Measurements from ENCODE around the gene ZNG1A. TPM values are rescaled to one million over a fixed set of nuclear protein-coding genes. Genes with fewer than 3 reads are reported as not detected.
"Not testable (repeated sequence)": the region's sequence is repeated elsewhere in the genome, so short reads cannot be mapped to it uniquely, and the experiment has no call there.

ZNG1A gene
- total and polyA plus RNA-seq, 9 of the 15 experiments (the other 6 are each of a cell fraction or from before 2014, with no cell fraction given), result 20.7 to 90.6 (median 41.7) TPM

DNA sequence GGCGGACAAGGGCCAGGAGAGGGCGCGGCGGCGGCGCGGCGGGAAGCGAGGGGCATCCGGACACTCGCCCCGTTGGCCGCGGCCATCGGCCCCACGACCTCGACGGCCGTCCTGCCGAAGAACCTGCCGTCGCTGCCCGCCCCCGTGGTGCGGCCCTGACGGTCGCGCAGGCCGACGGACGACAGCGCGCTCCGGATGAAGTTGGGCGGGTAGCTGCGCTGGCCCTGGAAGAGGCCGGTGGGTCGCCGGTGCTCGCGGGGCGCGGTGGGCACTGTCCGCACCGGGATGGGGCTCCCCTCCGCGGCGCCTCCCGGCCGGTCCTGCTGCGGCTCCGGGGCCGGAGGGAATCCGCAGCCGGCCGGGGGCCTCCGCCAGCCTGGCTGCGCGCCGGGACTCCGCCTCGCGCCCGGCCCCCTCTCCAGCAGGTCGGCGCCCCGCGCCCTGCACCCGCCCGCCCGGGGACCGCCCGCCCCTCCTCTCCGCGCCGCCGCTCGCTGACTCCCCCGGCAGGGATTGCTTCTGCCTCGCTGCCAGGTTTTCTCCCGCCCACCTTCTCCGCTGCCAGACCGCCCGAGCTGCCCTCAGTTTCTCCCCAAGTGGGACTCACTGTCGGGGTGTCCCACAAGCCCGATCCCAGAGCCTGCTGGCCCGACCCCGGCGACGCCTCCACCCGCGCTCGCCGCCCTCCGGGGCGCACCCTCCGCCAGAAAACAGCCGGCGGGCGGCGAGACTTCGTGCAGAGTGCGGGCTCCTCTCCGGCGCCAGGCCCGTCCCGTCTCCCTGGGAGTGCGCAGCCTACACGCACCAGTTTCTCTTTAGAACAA lies 105.6 kb downstream of the ZNG1A start:
- BruUV-seq (replicated peaks); FAIRE-seq; H4K20me1 ChIP-seq (replicated peaks; ENCODE audit: control insufficient read depth, insufficient read depth, low read length); H3K4me1 ChIP-seq (replicated peaks in 1 of 2; ENCODE audit: control insufficient read depth in 2 of 2, insufficient read depth in 2 of 2, low read length in 2 of 2); H3K4me2 ChIP-seq (ENCODE audit: insufficient read depth, low read length); H3K9ac ChIP-seq (ENCODE audit: insufficient read depth in 1 of 2, low read depth in 2 of 2, low read length in 2 of 2); H2AFZ ChIP-seq (ENCODE audit: low read depth, low read length); DNase-seq (ENCODE audit: extremely low read depth in 1 of 4, low spot score in 3 of 4); H3K27ac ChIP-seq (ENCODE audit: extremely low read depth, low read depth, low read length); H3K27me3 ChIP-seq (ENCODE audit: control insufficient read depth in 2 of 2, insufficient read depth in 2 of 2, low read length in 2 of 2); H3K36me3 ChIP-seq (ENCODE audit: control insufficient read depth, insufficient read depth, low read length); H3K9me1 ChIP-seq (ENCODE audit: control insufficient read depth, insufficient read depth, low read length); ATAC-seq; H3K9me3 ChIP-seq (replicated peaks; ENCODE audit: control insufficient read depth, insufficient read depth, low read depth, low read length); H3K79me2 ChIP-seq (ENCODE audit: control insufficient read depth, insufficient read depth, low read length); CTCF ChIA-PET (ENCODE audit: low intra/inter-chr PET ratio); H3K4me3 ChIP-seq; intact Hi-C loops (cut with micrococcal nuclease); in situ Hi-C loops (cut with MboI): not testable (repeated sequence)
- POLR2A ChIA-PET, result interaction anchor here (0.6 kb wide), 1 partner anchor 263 kb away, joined by 3 read pairs; no protein-coding TSS in a partner anchor
- WGBS (ENCODE audit: insufficient coverage, low coverage, missing lambda C conversion rate), result 90% methylated on average over 6 of the region's 109 CpGs

Other genes with a start within 250 kb of the ZNG1A start
- gene WASHC1, start 149.6 kb downstream of the ZNG1A start, total RNA-seq (2014; rRNA removed), result 15.3 and 22.0 TPM in 2 replicates
- gene WASHC1, start 149.6 kb downstream of the ZNG1A start, total RNA-seq (2014; rRNA removed; fragmentation: Illumina TruSeq; extraction: Trizol), result 2.9 and 4.6 TPM in 2 replicates
- gene WASHC1, start 149.6 kb downstream of the ZNG1A start, total RNA-seq (2015; rRNA removed; fragmentation: Illumina TruSeq; extraction: Trizol), result 11.0 and 12.1 TPM in 2 replicates
- 22.0 and 25.6 TPM in 2 replicates for gene WASHC1, start 149.6 kb downstream of the ZNG1A start, total RNA-seq (2021)
- gene WASHC1, start 149.6 kb downstream of the ZNG1A start, polyA plus RNA-seq (2011; rRNA removed), result 13.7 and 23.0 TPM in 2 replicates
- 7.9 and 12.1 TPM in 2 replicates for gene WASHC1, start 149.6 kb downstream of the ZNG1A start, polyA plus RNA-seq (2014; fragmentation: Illumina TruSeq; extraction: Trizol)
- gene WASHC1, start 149.6 kb downstream of the ZNG1A start, polyA plus RNA-seq (2014; fragmentation: Nextera tagmentation; extraction: Ambion mirVana), result under 1 TPM; 0.21 to 0.62 TPM
- 22.1 and 27.3 TPM in 2 replicates for gene WASHC1, start 149.6 kb downstream of the ZNG1A start, polyA plus RNA-seq (2014; rRNA removed)
- gene FOXD4, start 60.6 kb downstream of the ZNG1A start, total RNA-seq (2014; rRNA removed), result 0.59 and 1.0 TPM in 2 replicates
- gene FOXD4, start 60.6 kb downstream of the ZNG1A start, total RNA-seq (2014; rRNA removed; fragmentation: Illumina TruSeq; extraction: Trizol), result 0.18 and 0.26 TPM in 2 replicates
- gene FOXD4, start 60.6 kb downstream of the ZNG1A start, total RNA-seq (2015; rRNA removed; fragmentation: Illumina TruSeq; extraction: Trizol), result 0.47 and 0.87 TPM in 2 replicates
- 0.76 and 1.0 TPM in 2 replicates for gene FOXD4, start 60.6 kb downstream of the ZNG1A start, total RNA-seq (2021)
- gene FOXD4, start 60.6 kb downstream of the ZNG1A start, polyA plus RNA-seq (2011; rRNA removed), result 0.41 and 0.74 TPM in 2 replicates
- gene FOXD4, start 60.6 kb downstream of the ZNG1A start, polyA plus RNA-seq (2014; fragmentation: Illumina TruSeq; extraction: Trizol), result 0.45 and 0.60 TPM in 2 replicates
- gene FOXD4, start 60.6 kb downstream of the ZNG1A start, polyA plus RNA-seq (2014; fragmentation: Nextera tagmentation; extraction: Ambion mirVana), result under 1 TPM in 1 of 2 experiments, not detected in 1; 0.06 TPM
- gene FOXD4, start 60.6 kb downstream of the ZNG1A start, polyA plus RNA-seq (2014; rRNA removed), result 0.81 and 1.6 TPM in 2 replicates
- gene DOCK8, start 35.8 kb upstream of the ZNG1A start, total RNA-seq (2014; rRNA removed), result 25.1 and 33.4 TPM in 2 replicates
- gene DOCK8, start 35.8 kb upstream of the ZNG1A start, total RNA-seq (2014; rRNA removed; fragmentation: Illumina TruSeq; extraction: Trizol), result 27.3 and 28.7 TPM in 2 replicates
- 32.4 and 34.3 TPM in 2 replicates for gene DOCK8, start 35.8 kb upstream of the ZNG1A start, total RNA-seq (2015; rRNA removed; fragmentation: Illumina TruSeq; extraction: Trizol)
- gene DOCK8, start 35.8 kb upstream of the ZNG1A start, total RNA-seq (2021), result 49.4 and 53.8 TPM in 2 replicates
- 15.3 and 34.5 TPM in 2 replicates for gene DOCK8, start 35.8 kb upstream of the ZNG1A start, polyA plus RNA-seq (2011; rRNA removed)
- gene DOCK8, start 35.8 kb upstream of the ZNG1A start, polyA plus RNA-seq (2014; fragmentation: Illumina TruSeq; extraction: Trizol), result 30.9 and 32.8 TPM in 2 replicates
- 10 to 100 TPM; 14.4 to 14.5 TPM for gene DOCK8, start 35.8 kb upstream of the ZNG1A start, polyA plus RNA-seq (2014; fragmentation: Nextera tagmentation; extraction: Ambion mirVana)
- 19.6 and 23.4 TPM in 2 replicates for gene DOCK8, start 35.8 kb upstream of the ZNG1A start, polyA plus RNA-seq (2014; rRNA removed)